Stimulated activated CD8-positive, alpha-beta memory T cell treated with anti-CD3 and anti-CD28 coated beads, Interleukin-2, amount 100 ng/mL, for 1 hour (primary cell): ENCODE measurements around the gene UBE2O.

ENCODE experiments used
- DNase-seq, 2 donors: peaks; one replicate each; pipeline ENCODE4 v3.0.0-alpha.2; 2020; ENCODE audit warnings: low read depth in 2 of 2

UBE2O gene

GRCh38 chr17:76388966-76389888, 63.7 kb downstream of the UBE2O start:
- DNase-seq = no peak

GRCh38 chr17:76386966-76387765, 65.8 kb downstream of the UBE2O start:
- DNase-seq = no peak

GRCh38 chr17:76385892-76386786, 66.8 kb downstream of the UBE2O start:
- peak; percentile 68 for DNase-seq

GRCh38 chr17:76384987-76385891, 67.7 kb downstream of the UBE2O start:
- peak in 1 of 2 donors; percentile 10 for DNase-seq

GRCh38 chr17:76384222-76384986, 68.5 kb downstream of the UBE2O start, which contains the start of gene SPHK1:
SPHK1 (plus strand) TSS chr17:76384609; CDS start chr17:76385645, 1,036 bp downstream.
- DNase-seq = peak; percentile 23 to 29

- DNase-seq = no peak
Observed at GRCh38 chr17:76383546-76384221, 69.3 kb downstream of the UBE2O start.

GRCh38 chr17:76382803-76383545, 70.0 kb downstream of the UBE2O start:
- DNase-seq = peak; percentile 27 to 39

GRCh38 chr17:76382351-76382802, 70.6 kb downstream of the UBE2O start:
- no peak for DNase-seq

GRCh38 chr17:76381633-76382350, 71.2 kb downstream of the UBE2O start:
- DNase-seq = no peak

- DNase-seq = no peak
Observed at GRCh38 chr17:76379646-76380376, 73.1 kb downstream of the UBE2O start.

GRCh38 chr17:76379275-76379641, 73.7 kb downstream of the UBE2O start:
- DNase-seq = no peak

GRCh38 chr17:76378548-76379274, 74.2 kb downstream of the UBE2O start:
- no peak for DNase-seq

- no peak for DNase-seq
Observed at GRCh38 chr17:76376318-76377133, 76.4 kb downstream of the UBE2O start.

- no peak for DNase-seq
Observed at GRCh38 chr17:76371656-76372628, 81.0 kb downstream of the UBE2O start.
